ENCODE results near the gene ALDH3B1.
"Not testable (repeated sequence)": the region's sequence is repeated elsewhere in the genome, so short reads cannot be mapped to it uniquely, and the experiment has no call there.

DNA sequence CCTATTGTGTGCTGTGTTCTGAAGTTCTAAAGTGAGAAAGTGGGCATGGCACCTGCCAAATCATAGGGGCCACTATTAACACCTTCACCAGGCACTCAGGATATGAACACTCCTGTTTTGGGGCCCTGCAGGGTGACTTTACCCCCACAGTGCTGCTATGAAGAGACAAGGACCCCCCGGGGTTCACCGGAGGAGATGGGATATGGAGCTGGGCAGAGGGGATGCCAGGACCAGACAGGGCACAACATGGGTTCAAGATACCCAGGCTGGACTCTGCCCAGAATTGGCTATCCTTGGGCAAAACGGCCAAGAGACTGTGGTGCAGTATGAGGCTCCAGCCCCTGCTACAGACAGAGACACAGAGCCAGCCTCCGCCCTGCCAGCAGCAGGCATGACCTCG, 15.7 kb upstream of the ALDH3B1 start:
- TF ChIP-seq, protein P1, sequence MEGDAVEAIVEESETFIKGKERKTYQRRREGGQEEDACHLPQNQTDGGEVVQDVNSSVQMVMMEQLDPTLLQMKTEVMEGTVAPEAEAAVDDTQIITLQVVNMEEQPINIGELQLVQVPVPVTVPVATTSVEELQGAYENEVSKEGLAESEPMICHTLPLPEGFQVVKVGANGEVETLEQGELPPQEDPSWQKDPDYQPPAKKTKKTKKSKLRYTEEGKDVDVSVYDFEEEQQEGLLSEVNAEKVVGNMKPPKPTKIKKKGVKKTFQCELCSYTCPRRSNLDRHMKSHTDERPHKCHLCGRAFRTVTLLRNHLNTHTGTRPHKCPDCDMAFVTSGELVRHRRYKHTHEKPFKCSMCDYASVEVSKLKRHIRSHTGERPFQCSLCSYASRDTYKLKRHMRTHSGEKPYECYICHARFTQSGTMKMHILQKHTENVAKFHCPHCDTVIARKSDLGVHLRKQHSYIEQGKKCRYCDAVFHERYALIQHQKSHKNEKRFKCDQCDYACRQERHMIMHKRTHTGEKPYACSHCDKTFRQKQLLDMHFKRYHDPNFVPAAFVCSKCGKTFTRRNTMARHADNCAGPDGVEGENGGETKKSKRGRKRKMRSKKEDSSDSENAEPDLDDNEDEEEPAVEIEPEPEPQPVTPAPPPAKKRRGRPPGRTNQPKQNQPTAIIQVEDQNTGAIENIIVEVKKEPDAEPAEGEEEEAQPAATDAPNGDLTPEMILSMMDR (conservative IDR thresholded peaks at IDR 0.05 in 1 of 2, IDR thresholded peaks at IDR 0.05 in 1 of 2; ENCODE audit: low read depth in 1 of 2, low read length in 2 of 2), result not testable (repeated sequence)
- TF ChIP-seq EZH2 (IDR thresholded peaks at IDR 0.05; ENCODE audit: low read length, missing control alignments), result not testable (repeated sequence)
